H1 (cell line): Measurements from ENCODE around the gene DNAJB13. TPM values are rescaled to one million over a fixed set of nuclear protein-coding genes. Genes with fewer than 3 reads are reported as not detected.

Experiments used
- CTCF ChIA-PET: fragments of 300-600 bp; sonication (Branson Sonifier 250); formaldehyde crosslinking; loops from one replicate; lab custom pipeline; 2021; ENCODE audit not compliant: partially characterized antibody; lab: Charles Lee
- POLR2A ChIA-PET: fragments of 300-600 bp; sonication (Branson Sonifier 250); formaldehyde crosslinking; loops from one replicate; lab custom pipeline; 2021; ENCODE audit warnings: inconsistent platforms; ENCODE audit not compliant: partially characterized antibody; lab: Charles Lee
- DNase-seq, 2 experiments: peaks; one replicate each; pipeline versions ENCODE4 v3.0.0 to v3.0.0-alpha.2; 2010 to 2022; ENCODE audit warnings: low spot score in 2 of 2, low read depth in 1 of 2, mixed read lengths in 1 of 2
- FAIRE-seq: peaks from 2 replicates; lab custom pipeline; 2011; peaks lifted over from hg19 to GRCh38; lab: Jason Lieb, UNC
- H2AFZ ChIP-seq: 2 replicates; pipeline ENCODE4 v1.8.1; 2012; ENCODE audit warnings: low read length, inconsistent platforms
- H2AK5ac ChIP-seq: 2 replicates; pipeline ENCODE4 v1.6.1; 2013; ENCODE audit warnings: low read depth, low read length
- H2BK120ac ChIP-seq: replicated peaks from 2 replicates; pipeline ENCODE3; 2013; ENCODE audit warnings: low read depth, low read length, inconsistent platforms
- H2BK12ac ChIP-seq: 2 replicates; pipeline ENCODE4 v1.6.1; 2013; ENCODE audit warnings: low read depth, low read length
- H2BK15ac ChIP-seq: 2 replicates; pipeline ENCODE4 v1.6.1; 2013; ENCODE audit warnings: low read length
- H2BK20ac ChIP-seq: 2 replicates; pipeline ENCODE4 v1.6.1; 2013; ENCODE audit warnings: low read length
- H2BK5ac ChIP-seq: 2 replicates; pipeline ENCODE4 v1.6.1; 2013; ENCODE audit warnings: low read depth, low read length
- H3K14ac ChIP-seq: 2 replicates; pipeline ENCODE4 v1.6.1; 2013; ENCODE audit warnings: inconsistent platforms; ENCODE audit not compliant: insufficient read length
- H3K18ac ChIP-seq: 2 replicates; pipeline ENCODE4 v1.6.1; 2013; ENCODE audit warnings: low read length; ENCODE audit errors: extremely low read depth
- H3K23ac ChIP-seq: 2 replicates; pipeline ENCODE4 v1.6.1; 2013; ENCODE audit warnings: inconsistent platforms; ENCODE audit not compliant: insufficient read length
- H3K23me2 ChIP-seq: 2 replicates; pipeline ENCODE4 v1.6.1; 2013; ENCODE audit warnings: low read depth, low read length
- H3K27ac ChIP-seq: 2 replicates; pipeline ENCODE4 v1.6.1; 2011; ENCODE audit warnings: low read depth, low read length, inconsistent platforms
- H3K27me3 ChIP-seq, 4 experiments: replicated peaks in 1 of 4; 1 replicate in 1 of 4; 2 replicates in 3 of 4; pipeline versions ENCODE4 v1.6.1 to v1.8.1; 2011 to 2013; ENCODE audit warnings: low read length in 3 of 4, mild to moderate bottlenecking in 3 of 4, inconsistent platforms in 2 of 4, mixed read lengths in 2 of 4, moderate library complexity in 1 of 4; ENCODE audit not compliant: control insufficient read depth in 3 of 4, insufficient read depth in 3 of 4; ENCODE audit errors: extremely low read depth in 1 of 4
- H3K36me3 ChIP-seq, 4 experiments: 2 replicates each; pipeline versions ENCODE4 v1.6.1 to v1.8.1; 2011 to 2013; ENCODE audit warnings: mild to moderate bottlenecking in 4 of 4, low read length in 3 of 4, moderate library complexity in 2 of 4, control low read depth in 1 of 4, inconsistent platforms in 1 of 4; ENCODE audit not compliant: insufficient read depth in 4 of 4, control insufficient read depth in 2 of 4
- H3K4ac ChIP-seq: replicated peaks from 2 replicates; pipeline ENCODE3; 2013; ENCODE audit warnings: low read length, low read depth, mixed read lengths, inconsistent platforms; ENCODE audit not compliant: insufficient read length
- H3K4me1 ChIP-seq, 4 experiments: replicated peaks in 1 of 4; 1 replicate in 1 of 4; 2 replicates in 3 of 4; pipeline versions ENCODE4 v1.6.1 to v1.8.1; 2011 to 2013; ENCODE audit warnings: low read length in 3 of 4, inconsistent platforms in 2 of 4, mixed read lengths in 1 of 4; ENCODE audit not compliant: insufficient read depth in 4 of 4, control insufficient read depth in 3 of 4
- H3K4me2 ChIP-seq, 2 experiments: 2 replicates each; pipeline versions ENCODE4 v1.6.1 to v1.8.1; 2011 to 2013; ENCODE audit warnings: low read depth in 2 of 2, low read length in 2 of 2, control low read depth in 1 of 2, inconsistent platforms in 1 of 2, mild to moderate bottlenecking in 1 of 2; ENCODE audit not compliant: insufficient read depth in 1 of 2
- H3K4me3 ChIP-seq, 4 experiments: fragments of 200-600, 300-600 bp in 1 of 4; sonication (generic), shearing (Covaris generic), sonication (Bioruptor Twin) in 1 of 4; 2 replicates each; pipeline versions ENCODE4 v1.5.1 to v1.8.1; 2011 to 2016; ENCODE audit warnings: low read length in 4 of 4, low read depth in 3 of 4, control low read depth in 2 of 4, inconsistent platforms in 2 of 4, mild to moderate bottlenecking in 2 of 4, mixed read lengths in 1 of 4, moderate library complexity in 1 of 4; ENCODE audit not compliant: insufficient read depth in 2 of 4; ENCODE audit errors: extremely low read depth in 1 of 4
- H3K56ac ChIP-seq: replicated peaks from 2 replicates; pipeline ENCODE3; 2013; ENCODE audit warnings: low read depth, mild to moderate bottlenecking, mixed read lengths, low read length, inconsistent platforms; ENCODE audit not compliant: insufficient read length
- H3K79me1 ChIP-seq: 2 replicates; pipeline ENCODE4 v1.6.1; 2013; ENCODE audit warnings: low read depth, low read length, control low read depth
- H3K79me2 ChIP-seq, 2 experiments: 2 replicates each; pipeline versions ENCODE4 v1.6.1 to v1.8.1; 2012 to 2013; ENCODE audit warnings: low read length in 2 of 2, mild to moderate bottlenecking in 2 of 2, inconsistent platforms in 1 of 2; ENCODE audit not compliant: insufficient read depth in 2 of 2, control insufficient read depth in 1 of 2
- H3K9ac ChIP-seq, 4 experiments: replicated peaks in 1 of 4; 1 replicate in 1 of 4; 2 replicates in 3 of 4; pipeline versions ENCODE4 v1.6.1 to v1.8.1; 2011 to 2013; ENCODE audit warnings: low read depth in 3 of 4, low read length in 3 of 4, control low read depth in 2 of 4, mild to moderate bottlenecking in 2 of 4, moderate library complexity in 2 of 4, inconsistent platforms in 1 of 4; ENCODE audit errors: extremely low read depth in 1 of 4
- H3K9me3 ChIP-seq, 2 experiments: 2 replicates each; pipeline versions ENCODE4 v1.6.1 to v1.8.1; 2012 to 2013; ENCODE audit warnings: mild to moderate bottlenecking in 2 of 2, moderate library complexity in 2 of 2, control low read depth in 1 of 2, inconsistent platforms in 1 of 2, low read depth in 1 of 2, low read length in 1 of 2, mixed read lengths in 1 of 2; ENCODE audit not compliant: insufficient read depth in 2 of 2
- H4K20me1 ChIP-seq, 2 experiments: replicated peaks in 1 of 2; 2 replicates each; pipeline versions ENCODE3 to v1.8.1; 2011 to 2013; ENCODE audit warnings: inconsistent platforms in 2 of 2, low read length in 2 of 2, mild to moderate bottlenecking in 1 of 2; ENCODE audit not compliant: insufficient read depth in 2 of 2, control insufficient read depth in 1 of 2
- H4K5ac ChIP-seq: 2 replicates; pipeline ENCODE4 v1.6.1; 2013; ENCODE audit warnings: low read length, low read depth, mixed read lengths, inconsistent platforms; ENCODE audit not compliant: insufficient read length
- H4K8ac ChIP-seq: 2 replicates; pipeline ENCODE4 v1.8.0; 2013; ENCODE audit warnings: mild to moderate bottlenecking, moderate library complexity, low read length, inconsistent platforms; ENCODE audit not compliant: insufficient read depth; ENCODE audit errors: extremely low read depth
- H4K91ac ChIP-seq: replicated peaks from 2 replicates; pipeline ENCODE3; 2013; ENCODE audit warnings: low read length, mixed read lengths, inconsistent platforms; ENCODE audit not compliant: insufficient read length
- GTF2F1 ChIP-seq: IDR thresholded peaks from 2 replicates; pipeline ENCODE4 v1.6.1; 2012; ENCODE audit warnings: low read depth, low read length, improper control_type of control experiment, borderline replicate concordance
- NANOG ChIP-seq: IDR thresholded peaks from 2 replicates; pipeline ENCODE4 v1.6.1; 2011; ENCODE audit warnings: low read length, low read depth, mild to moderate bottlenecking, inconsistent platforms; ENCODE audit not compliant: insufficient read depth, poor library complexity, severe bottlenecking
- PHF8 ChIP-seq: fragments of 200-600 bp; sonication (generic); conservative IDR thresholded peaks from 2 replicates; pipeline ENCODE4 v1.7.1; 2012; ENCODE audit warnings: low read depth, mild to moderate bottlenecking, inconsistent platforms, low read length, moderate library complexity
- RFX5 ChIP-seq: IDR thresholded peaks from 2 replicates; pipeline ENCODE4 v1.6.1; 2011; ENCODE audit warnings: low read depth, low read length, improper control_type of control experiment, borderline replicate concordance
- SIRT6 ChIP-seq: IDR thresholded peaks from one replicate; pipeline ENCODE4 v1.7.1; 2012; ENCODE audit warnings: low read length, inconsistent platforms
- TEAD4 ChIP-seq: IDR thresholded peaks from 2 replicates; pipeline ENCODE4 v1.6.1; 2012; ENCODE audit warnings: low read depth, low read length, inconsistent platforms, mixed read lengths
- WGBS, 2 experiments: shearing (Covaris generic) in 1 of 2; methylation state at CpG; one replicate each; pipeline versions ENCODE4 v1.1.6 to v1.1.7; 2013 to 2015; ENCODE audit warnings: low lambda C conversion rate in 2 of 2, mixed read lengths in 2 of 2, inconsistent platforms in 1 of 2, low coverage in 1 of 2, missing lambda C conversion rate in 1 of 2; ENCODE audit not compliant: insufficient replicate concordance in 2 of 2, insufficient coverage in 1 of 2, insufficient read length in 1 of 2; ENCODE audit errors: extremely low coverage in 1 of 2, missing lambda C conversion rate in 1 of 2; 5-methylcytosine and 5-hydroxymethylcytosine counted together
- polyA plus RNA-seq, 7 experiments: library from polyadenylated mRNA; depleted of rRNA in 3 of 7; stranded (reverse) in 5 of 7; unstranded in 2 of 7; fragments of >200 nt in 5 of 7; fragments of 200-250 nt in 2 of 7; gene quantifications; 1 replicate in 5 of 7; 2 replicates in 1 of 7; 4 replicates in 1 of 7; pipeline versions ENCODE4 v1.2.1 to v1.2.3, GENCODE V29; 2011 to 2013; ENCODE audit warnings: missing spikeins in 2 of 7, mixed read lengths in 2 of 7
- total RNA-seq: library from RNA; stranded (reverse); fragmentation: NEBNext Ultra II Directional; extraction: Animal tissue kit (Norgen Biotek cat#: 25700); gene quantifications from 2 replicates; pipeline ENCODE4 v1.2.1, GENCODE V29; 2021

The DNAJB13 gene
- total and polyA plus RNA-seq, 2 of the 8 experiments (the other 6 are each of a cell fraction or from before 2014, with no cell fraction given) = 0.27 TPM; not detected in 1

DNA sequence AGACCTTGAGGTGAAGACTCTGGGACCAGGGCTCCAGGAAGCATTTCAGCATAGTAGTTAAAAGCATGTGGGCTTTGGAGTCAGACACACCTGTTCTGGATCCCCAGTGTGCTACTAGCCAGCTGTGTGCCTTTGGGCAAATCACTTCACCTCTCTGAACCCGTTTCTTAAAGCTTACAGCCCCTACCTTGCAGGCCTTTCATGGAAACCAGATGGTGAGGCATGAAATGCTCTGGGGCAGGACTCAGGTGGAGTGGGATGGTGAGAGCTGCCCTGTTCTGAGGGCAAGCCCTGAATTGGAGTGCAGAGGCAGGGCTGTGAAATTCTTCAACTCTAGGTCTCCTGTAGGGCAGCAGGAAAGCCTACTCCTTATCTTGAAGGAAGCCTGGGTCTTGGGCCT lies 21.4 kb downstream of the DNAJB13 start:
- FAIRE-seq (no peak), DNase-seq (no peak)
- H2BK120ac ChIP-seq = no peak overlapping the region
- no peak overlapping the region for H3K23ac ChIP-seq
- H3K56ac ChIP-seq = no peak overlapping the region
- H3K79me2 ChIP-seq = no peaks in the 10 kb centered on the region
- H4K20me1 ChIP-seq = peaks cover 0 to 4% of the 10 kb centered on the region in 2 experiments
- H3K4me3 ChIP-seq = no peak overlapping the region
- H2AFZ ChIP-seq = no peak overlapping the region
- no peak overlapping the region for H4K5ac ChIP-seq
- no peaks in the 10 kb centered on the region for H3K9me3 ChIP-seq
- CTCF ChIA-PET = interaction anchor here (0.6 kb wide), 1 partner anchor 563 kb away, joined by 4 read pairs; no protein-coding TSS in a partner anchor
- no peak overlapping the region for H4K91ac ChIP-seq
- H3K79me1 ChIP-seq = no peaks in the 10 kb centered on the region
- no peak overlapping the region for H2BK12ac ChIP-seq
- H2AK5ac ChIP-seq = no peak overlapping the region
- H3K4ac ChIP-seq = no peak overlapping the region
- H3K14ac ChIP-seq = no peak overlapping the region
- H3K18ac ChIP-seq = no peak overlapping the region
- 86% methylated on average over 1 of the region's 1 CpG; no CpG with 5 or more reads in 1 of the 2 experiments for WGBS, 2 experiments
- H3K27ac ChIP-seq = no peak overlapping the region
- H3K4me2 ChIP-seq = no peak overlapping the region
- H2BK5ac ChIP-seq = no peak overlapping the region
- H3K4me1 ChIP-seq = no peaks in the 10 kb centered on the region
- no peaks in the 10 kb centered on the region for H3K23me2 ChIP-seq
- H3K9ac ChIP-seq = no peak overlapping the region
- no peak for TF ChIP-seq PHF8
- TF ChIP-seq NANOG = no peak
- TF ChIP-seq RFX5 = no peak
- TF ChIP-seq GTF2F1 = no peak
- no peak for TF ChIP-seq TEAD4
- no peak for TF ChIP-seq SIRT6
- H3K36me3 ChIP-seq = peaks cover 10 to 27% (median 20%) of the 10 kb centered on the region in 4 experiments; a peak in 6 of 8 replicates
- no peak overlapping the region for H4K8ac ChIP-seq
- H2BK20ac ChIP-seq = no peak overlapping the region
- POLR2A ChIA-PET = interaction anchor here (0.7 to 8.8 kb wide), 4 partner anchors 9 to 123 kb away, joined by 3 to 94 read pairs (median 8); partner anchors contain the start of gene UCP2
- H2BK15ac ChIP-seq = no peak overlapping the region
- H3K27me3 ChIP-seq = no peaks in the 10 kb centered on the region
